B cell (primary cell): Measurements from ENCODE around the gene GIMD1. TPM values are rescaled to one million over a fixed set of nuclear protein-coding genes. Genes with fewer than 3 reads are reported as not detected.

ENCODE experiments used
- ATAC-seq: fragments of 200-7000 bp; cut with Tn5 transposase; one replicate; pipeline ENCODE4 v1.10.0; 2021; ENCODE audit warnings: low read depth, mild to moderate bottlenecking, moderate number of reproducible peaks, moderate library complexity
- CTCF ChIA-PET: fragments of 350-600 bp; sonication (Branson Sonifier 250); formaldehyde crosslinking; loops from one replicate; lab custom pipeline; 2021; ENCODE audit warnings: antibody characterized with exemption, inconsistent platforms; lab: Charles Lee
- POLR2A ChIA-PET: fragments of 350-600 bp; sonication (Branson Sonifier 250); formaldehyde crosslinking; loops from one replicate; lab custom pipeline; 2021; ENCODE audit warnings: antibody characterized with exemption; lab: Charles Lee
- DNase-seq: peaks from one replicate; pipeline ENCODE4 v3.0.0; 2013
- H2AFZ ChIP-seq: 2 replicates; pipeline ENCODE4 v1.6.1; 2012; ENCODE audit warnings: mild to moderate bottlenecking, low read depth, low read length; ENCODE audit not compliant: insufficient read depth, poor library complexity, severe bottlenecking
- H3K27ac ChIP-seq, 2 donors: 1 replicate in 1 of 2; 2 replicates in 1 of 2; pipeline ENCODE4 v1.5.1; 2012 to 2013; ENCODE audit warnings: low read length in 2 of 2, mild to moderate bottlenecking in 2 of 2, moderate library complexity in 1 of 2
- H3K27me3 ChIP-seq, 4 experiments: fragments of 200-600 bp in 1 of 4; sonication (generic) in 1 of 4; replicated peaks in 1 of 4; 1 replicate in 2 of 4; 2 replicates in 2 of 4; pipeline versions ENCODE4 v1.6.1 to v1.7.0; 2013 to 2016; ENCODE audit warnings: low read length in 3 of 4, mild to moderate bottlenecking in 2 of 4, mixed read lengths in 1 of 4, moderate library complexity in 1 of 4; ENCODE audit not compliant: insufficient read depth in 4 of 4, control insufficient read depth in 3 of 4; ENCODE audit errors: control extremely low read depth in 1 of 4
- H3K36me3 ChIP-seq, 2 experiments: replicated peaks in 1 of 2; 1 replicate in 1 of 2; 2 replicates in 1 of 2; pipeline versions ENCODE4 v1.6.1 to v1.7.1; 2013; ENCODE audit warnings: low read length in 1 of 2; ENCODE audit not compliant: insufficient read depth in 2 of 2, control insufficient read depth in 1 of 2; ENCODE audit errors: control extremely low read depth in 1 of 2, extremely low read depth in 1 of 2
- H3K4me1 ChIP-seq, 2 donors: fragments of 200-600 bp in 1 of 2; sonication (generic) in 1 of 2; 1 replicate in 1 of 2; 2 replicates in 1 of 2; pipeline versions ENCODE4 v1.5.1 to v1.6.1; 2013 to 2017; ENCODE audit warnings: low read length in 2 of 2; ENCODE audit not compliant: control insufficient read depth in 2 of 2, insufficient read depth in 2 of 2
- H3K4me2 ChIP-seq: replicated peaks from 2 replicates; pipeline ENCODE3; 2012; ENCODE audit warnings: mild to moderate bottlenecking, low read depth, low read length; ENCODE audit not compliant: poor library complexity, severe bottlenecking
- H3K4me3 ChIP-seq, 5 experiments: fragments of 200-600 bp in 1 of 5; sonication (generic) in 1 of 5; 1 replicate in 3 of 5; 2 replicates in 2 of 5; pipeline versions ENCODE4 v1.5.1 to v1.7.0; 2011 to 2016; ENCODE audit warnings: low read length in 4 of 5, mild to moderate bottlenecking in 4 of 5, low read depth in 2 of 5, control low read depth in 1 of 5, moderate library complexity in 1 of 5; ENCODE audit not compliant: insufficient read depth in 1 of 5; ENCODE audit errors: control extremely low read depth in 1 of 5, extremely low read depth in 1 of 5
- H3K79me2 ChIP-seq: fragments of 200-600 bp; sonication (generic); one replicate; pipeline ENCODE4 v1.6.0; 2016; ENCODE audit warnings: low read length; ENCODE audit not compliant: control insufficient read depth, insufficient read depth
- H3K9ac ChIP-seq: fragments of 200-600 bp; sonication (generic); 2 replicates; pipeline ENCODE4 v1.6.1; 2017; ENCODE audit warnings: mild to moderate bottlenecking, low read length, moderate library complexity
- H3K9me3 ChIP-seq, 3 donors: one replicate each; pipeline versions ENCODE4 v1.6.1 to v1.7.1; 2013; ENCODE audit warnings: low read length in 2 of 3; ENCODE audit not compliant: control insufficient read depth in 2 of 3, insufficient read depth in 1 of 3; ENCODE audit errors: control extremely low read depth in 1 of 3
- H4K20me1 ChIP-seq: 2 replicates; pipeline ENCODE4 v1.6.0; 2012; ENCODE audit warnings: mild to moderate bottlenecking, low read length; ENCODE audit not compliant: insufficient read depth, control insufficient read depth, poor library complexity, severe bottlenecking
- H3K27ac Mint-ChIP-seq: one replicate; pipeline ENCODE4 v1.8.0; 2021; ENCODE audit warnings: mixed read lengths
- H3K27me3 Mint-ChIP-seq: one replicate; pipeline ENCODE4 v1.8.0; 2021; ENCODE audit warnings: mixed read lengths
- H3K4me1 Mint-ChIP-seq: one replicate; pipeline ENCODE4 v1.8.0; 2021; ENCODE audit warnings: mixed read lengths
- H3K4me3 Mint-ChIP-seq: one replicate; pipeline ENCODE4 v1.8.0; 2021; ENCODE audit warnings: mixed read lengths
- H3K9me3 Mint-ChIP-seq: one replicate; pipeline ENCODE4 v1.8.0; 2022; ENCODE audit warnings: mixed read lengths; ENCODE audit not compliant: insufficient read depth
- CTCF ChIP-seq: fragments of 200-600 bp; IDR thresholded peaks from one replicate; pipeline ENCODE4 v1.8.0; 2022; ENCODE audit warnings: antibody characterized with exemption, mild to moderate bottlenecking
- EZH2 ChIP-seq: IDR thresholded peaks from 2 replicates; pipeline ENCODE4 v1.6.1; 2012; ENCODE audit warnings: borderline replicate concordance, low read depth, mild to moderate bottlenecking, moderate library complexity, low read length; ENCODE audit not compliant: insufficient read depth, poor library complexity, severe bottlenecking
- WGBS: methylation state at CpG from one replicate; pipeline ENCODE4 v1.1.5; 2013; ENCODE audit warnings: missing lambda C conversion rate; ENCODE audit not compliant: insufficient coverage; 5-methylcytosine and 5-hydroxymethylcytosine counted together
- intact Hi-C: fragments of 100-400 bp; cut with micrococcal nuclease; formaldehyde crosslinking; loops from one replicate; pipeline ENCODE4 v1.10.0; 2022
- polyA plus RNA-seq: library from polyadenylated mRNA; depleted of rRNA; stranded (reverse); fragments of >200 nt; gene quantifications from 2 replicates; pipeline ENCODE4 v1.2.3, GENCODE V29; 2012
- total RNA-seq, 2 donors: library from RNA; stranded (reverse); fragments of 120-200 nt in 1 of 2; gene quantifications; 1 replicate in 1 of 2; 2 replicates in 1 of 2; pipeline versions ENCODE4 v1.2.3 to v1.2.4, GENCODE V29; 2013 to 2022

GIMD1 gene
- total and polyA plus RNA-seq, 2 donors (not counting 1 experiment from before 2014, with no cell fraction given): not detected

GRCh38 chr4:106373026-106373425 lies 4.4 kb upstream of the GIMD1 start:
- ChIA-PET CTCF (no interaction called here), POLR2A (no interaction called here)
- H3K27ac ChIP-seq: no peak overlapping the region
- H3K79me2 ChIP-seq: no peaks in the 10 kb centered on the region
- Mint-ChIP-seq H3K27ac (no peak overlapping the region), H3K4me1 (no peaks in the 10 kb centered on the region), H3K27me3 (peaks cover 22% of the 10 kb centered on the region), H3K4me3 (no peak overlapping the region), H3K9me3 (no peaks in the 10 kb centered on the region)
- intact Hi-C loops: no loop called here
- WGBS: no CpG with 5 or more reads among the region's 3 CpGs
- no peak overlapping the region for H3K9ac ChIP-seq
- H2AFZ ChIP-seq: no peak overlapping the region
- no peaks in the 10 kb centered on the region for H3K36me3 ChIP-seq
- H3K4me3 ChIP-seq: no peak overlapping the region
- no peak for TF ChIP-seq CTCF
- TF ChIP-seq EZH2: no peak
- no peaks in the 10 kb centered on the region for H4K20me1 ChIP-seq
- H3K4me1 ChIP-seq: no peaks in the 10 kb centered on the region
- H3K4me2 ChIP-seq: no peak overlapping the region
- no peak for ATAC-seq
- peaks cover 0 to 12% (median 0%) of the 10 kb centered on the region in 4 experiments for H3K27me3 ChIP-seq
- H3K9me3 ChIP-seq: no peaks in the 10 kb centered on the region
- no peak for DNase-seq

- no peaks in the 10 kb centered on the region for H3K9me3 Mint-ChIP-seq
- POLR2A ChIA-PET: no interaction called here
- Histone ChIP-seq H3K4me1 (no peaks in the 10 kb centered on the region), H4K20me1 (no peaks in the 10 kb centered on the region), H3K36me3 (no peaks in the 10 kb centered on the region), H3K27me3 (peaks cover 0 to 12% (median 0%) of the 10 kb centered on the region in 4 experiments), H3K9ac (no peak overlapping the region), H3K27ac (no peak overlapping the region), H3K4me3 (no peak overlapping the region), H3K4me2 (no peak overlapping the region), H3K79me2 (no peaks in the 10 kb centered on the region), H3K9me3 (no peaks in the 10 kb centered on the region), H2AFZ (no peak overlapping the region)
- no peak overlapping the region for H3K4me3 Mint-ChIP-seq
- H3K4me1 Mint-ChIP-seq: no peaks in the 10 kb centered on the region
- intact Hi-C loops: no loop called here
- peaks cover 28% of the 10 kb centered on the region for H3K27me3 Mint-ChIP-seq
- TF ChIP-seq EZH2: no peak
- TF ChIP-seq CTCF: no peak
- ATAC-seq: no peak
- no peak for DNase-seq
- CTCF ChIA-PET: interaction anchor here (1.1 kb wide), 1 partner anchor 22 kb away, joined by 3 read pairs; no protein-coding TSS in a partner anchor
- no peak overlapping the region for H3K27ac Mint-ChIP-seq
Observed at GRCh38 chr4:106371161-106371560, 2.6 kb upstream of the GIMD1 start.
